Erythroblast (primary cell): Measurements from ENCODE around the gene SLC5A1.

Source experiments
- GATA1 ChIP-seq: IDR thresholded peaks from 2 replicates; pipeline ENCODE4 v1.6.1; 2011; ENCODE audit warnings: low read depth, mild to moderate bottlenecking, control low read depth, low read length, moderate library complexity
- POLR2A ChIP-seq: IDR thresholded peaks from 2 replicates; pipeline ENCODE4 v1.6.1; 2011; ENCODE audit warnings: mild to moderate bottlenecking, low read length

GRCh38 chr22:32052244-32052643 lies 9.2 kb downstream of the SLC5A1 start:
- TF ChIP-seq POLR2A (no peak), GATA1 (no peak)
